Neuron (in vitro differentiated cells): Measurements from ENCODE around the gene KIAA1614.

Experiments used
- H2AFZ ChIP-seq: one replicate; pipeline ENCODE4 v1.6.1; 2013; ENCODE audit warnings: low read depth, mild to moderate bottlenecking, inconsistent platforms, low read length, moderate library complexity
- H3K27me3 ChIP-seq: one replicate; pipeline ENCODE4 v1.6.1; 2013; ENCODE audit warnings: low read length; ENCODE audit not compliant: insufficient read depth
- H3K36me3 ChIP-seq: one replicate; pipeline ENCODE4 v1.6.1; 2013; ENCODE audit warnings: low read length; ENCODE audit not compliant: insufficient read depth
- H3K4me1 ChIP-seq: one replicate; pipeline ENCODE4 v1.6.1; 2013; ENCODE audit warnings: low read length; ENCODE audit not compliant: insufficient read depth
- H3K4me3 ChIP-seq: 2 replicates; pipeline ENCODE4 v1.5.1; 2013; ENCODE audit warnings: mild to moderate bottlenecking, low read length, moderate library complexity
- H3K9me3 ChIP-seq: one replicate; pipeline ENCODE4 v1.6.1; 2013; ENCODE audit warnings: low read length

Gene KIAA1614

DNA sequence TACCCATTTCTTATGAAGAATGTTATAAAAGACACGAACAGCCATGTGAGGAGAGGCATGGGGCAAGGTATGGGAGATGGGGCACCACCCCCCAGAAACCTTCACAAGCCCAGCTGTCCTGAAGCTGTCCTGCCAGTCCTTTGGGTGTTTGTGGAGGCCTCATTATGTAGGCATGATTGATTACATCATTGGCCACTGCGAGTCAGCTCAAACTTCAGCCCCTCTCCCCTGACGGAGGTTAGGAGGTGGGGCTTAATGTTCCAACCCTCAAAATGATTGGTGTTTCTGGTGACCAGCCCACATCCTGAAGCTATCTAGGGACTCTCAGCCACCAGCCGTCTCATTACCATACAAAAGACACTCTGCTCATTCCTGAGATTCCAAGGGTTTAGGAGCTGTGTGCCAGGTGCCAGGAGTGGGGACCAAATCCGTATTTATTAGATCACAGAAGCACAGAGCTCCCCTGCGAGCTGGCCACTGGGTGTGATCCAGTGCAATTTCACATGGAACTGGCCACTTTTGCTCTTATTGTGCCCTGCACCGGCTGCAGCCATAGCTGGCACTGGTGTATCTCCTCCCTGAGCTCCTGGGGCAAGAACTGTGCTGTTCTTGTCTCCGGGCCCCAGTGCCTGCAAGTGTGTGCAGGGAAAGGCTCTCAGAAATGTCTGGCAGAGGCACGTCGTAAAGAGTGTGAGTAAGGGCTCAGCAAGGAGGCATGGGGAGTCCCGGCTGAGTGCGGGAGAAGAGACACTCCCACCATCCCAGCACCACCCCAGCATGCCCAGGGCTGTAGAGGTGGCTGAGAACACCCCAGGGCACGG is 10.5 kb downstream of the KIAA1614 start:
- Histone ChIP-seq H3K9me3 (no peaks in the 10 kb centered on the region), H3K4me3 (no peak overlapping the region), H3K4me1 (peaks cover 51% of the 10 kb centered on the region), H3K36me3 (no peaks in the 10 kb centered on the region), H3K27me3 (no peaks in the 10 kb centered on the region), H2AFZ (no peak overlapping the region)

- Histone ChIP-seq H3K36me3 (no peaks in the 10 kb centered on the region), H3K4me1 (peaks cover 56% of the 10 kb centered on the region), H3K4me3 (no peak overlapping the region), H3K9me3 (no peaks in the 10 kb centered on the region), H2AFZ (no peak overlapping the region), H3K27me3 (no peaks in the 10 kb centered on the region)
Observed at GRCh38 chr1:180923887-180924286, 11.2 kb downstream of the KIAA1614 start.

DNA sequence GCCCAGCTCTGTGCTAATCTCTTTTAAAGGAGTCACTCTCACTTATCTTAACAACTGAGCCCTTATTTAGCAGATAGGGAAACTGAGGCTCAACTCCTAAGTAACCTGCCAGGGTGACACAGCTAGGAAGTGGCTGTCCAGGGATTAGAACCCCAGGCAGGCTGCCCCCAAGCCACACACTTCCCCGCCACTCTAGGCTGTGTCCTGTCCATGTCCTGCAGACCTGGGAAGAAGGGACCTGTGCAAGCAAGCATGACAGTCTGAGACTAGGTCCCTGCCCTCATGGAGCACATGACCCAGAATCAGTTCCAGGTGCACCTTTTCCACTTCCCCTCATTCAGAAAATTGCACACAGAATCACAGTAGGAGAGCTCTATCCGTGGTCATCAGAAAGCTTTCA is 12.2 kb downstream of the KIAA1614 start:
- Histone ChIP-seq H3K9me3 (no peaks in the 10 kb centered on the region), H3K4me3 (no peak overlapping the region), H3K4me1 (peaks cover 56% of the 10 kb centered on the region), H3K36me3 (no peaks in the 10 kb centered on the region), H2AFZ (no peak overlapping the region), H3K27me3 (no peaks in the 10 kb centered on the region)

DNA sequence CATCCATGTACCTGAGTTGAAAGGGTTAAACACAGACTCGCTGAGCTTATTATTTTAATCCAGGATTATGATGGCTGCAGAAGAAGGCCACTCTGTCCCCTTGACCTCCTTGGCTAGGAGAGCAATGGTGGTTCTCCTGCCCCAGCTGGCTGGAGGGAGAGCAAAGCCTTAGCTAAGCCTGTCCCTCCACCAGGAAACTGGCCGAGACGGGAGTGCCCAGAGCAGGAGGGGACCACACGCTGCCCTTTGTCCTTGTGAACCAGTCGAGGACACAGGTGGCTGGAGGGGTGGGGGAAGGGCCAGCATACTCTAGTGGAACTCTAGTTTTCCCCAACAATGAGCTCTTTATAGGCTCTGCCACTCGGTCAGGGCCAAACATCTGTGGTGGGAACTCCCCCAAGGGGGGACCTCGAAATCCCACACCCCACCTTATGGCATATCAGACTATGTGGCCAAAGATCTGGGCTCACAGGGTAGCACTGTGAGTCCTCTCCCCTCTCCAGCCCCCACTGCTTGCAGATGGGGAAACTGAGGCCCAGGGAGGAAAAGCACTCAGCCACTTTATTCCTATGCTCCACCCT is 12.9 kb downstream of the KIAA1614 start:
- H2AFZ ChIP-seq = no peak overlapping the region
- H3K36me3 ChIP-seq = no peaks in the 10 kb centered on the region
- H3K9me3 ChIP-seq = no peaks in the 10 kb centered on the region
- peaks cover 56% of the 10 kb centered on the region for H3K4me1 ChIP-seq
- H3K27me3 ChIP-seq = no peaks in the 10 kb centered on the region
- H3K4me3 ChIP-seq = no peak overlapping the region

- H3K4me1 ChIP-seq = peaks cover 56% of the 10 kb centered on the region
- no peaks in the 10 kb centered on the region for H3K27me3 ChIP-seq
- no peaks in the 10 kb centered on the region for H3K36me3 ChIP-seq
- no peaks in the 10 kb centered on the region for H3K9me3 ChIP-seq
- H3K4me3 ChIP-seq = peak overlapping the region; percentile 7
- H2AFZ ChIP-seq = peak overlapping the region; percentile 6
Observed at GRCh38 chr1:180926164-180926981, 13.7 kb downstream of the KIAA1614 start.

DNA sequence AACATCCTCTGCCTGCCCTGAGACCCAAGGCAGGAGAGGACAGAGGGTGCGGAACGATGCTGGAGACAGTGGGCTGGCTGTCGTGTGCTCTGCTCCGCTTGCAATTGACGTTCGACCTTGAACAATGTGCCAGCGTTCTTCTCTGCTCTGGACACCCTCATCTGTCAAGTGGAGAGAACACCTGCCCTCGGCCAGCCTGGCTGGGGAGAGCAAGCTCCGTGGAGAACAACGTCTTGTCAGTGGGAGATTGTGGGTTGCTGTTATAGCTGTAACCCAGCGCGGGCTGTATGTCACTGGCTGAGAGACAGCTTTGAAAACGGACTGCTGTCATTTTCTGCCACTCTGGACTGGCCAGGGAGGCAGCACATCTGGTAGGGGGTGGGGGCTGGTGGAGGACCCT is 14.7 kb downstream of the KIAA1614 start:
- H3K4me3 ChIP-seq = no peak overlapping the region
- H3K27me3 ChIP-seq = no peaks in the 10 kb centered on the region
- H3K4me1 ChIP-seq = peaks cover 52% of the 10 kb centered on the region
- no peaks in the 10 kb centered on the region for H3K36me3 ChIP-seq
- H2AFZ ChIP-seq = no peak overlapping the region
- no peaks in the 10 kb centered on the region for H3K9me3 ChIP-seq

GRCh38 chr1:180927841-180928240 is 15.1 kb downstream of the KIAA1614 start:
- no peaks in the 10 kb centered on the region for H3K27me3 ChIP-seq
- H3K4me3 ChIP-seq = no peak overlapping the region
- H2AFZ ChIP-seq = no peak overlapping the region
- H3K9me3 ChIP-seq = no peaks in the 10 kb centered on the region
- no peaks in the 10 kb centered on the region for H3K36me3 ChIP-seq
- H3K4me1 ChIP-seq = peaks cover 47% of the 10 kb centered on the region

- H3K27me3 ChIP-seq = no peaks in the 10 kb centered on the region
- H3K4me3 ChIP-seq = no peak overlapping the region
- no peak overlapping the region for H2AFZ ChIP-seq
- H3K9me3 ChIP-seq = peaks cover under 1% of the 10 kb centered on the region
- H3K4me1 ChIP-seq = peaks cover 40% of the 10 kb centered on the region
- no peaks in the 10 kb centered on the region for H3K36me3 ChIP-seq
Observed at GRCh38 chr1:180928331-180929230, 15.9 kb downstream of the KIAA1614 start.

- Histone ChIP-seq H3K9me3 (peaks cover 2% of the 10 kb centered on the region), H3K36me3 (no peaks in the 10 kb centered on the region)
Observed at GRCh38 chr1:180929389-180929788, 16.7 kb downstream of the KIAA1614 start.

DNA sequence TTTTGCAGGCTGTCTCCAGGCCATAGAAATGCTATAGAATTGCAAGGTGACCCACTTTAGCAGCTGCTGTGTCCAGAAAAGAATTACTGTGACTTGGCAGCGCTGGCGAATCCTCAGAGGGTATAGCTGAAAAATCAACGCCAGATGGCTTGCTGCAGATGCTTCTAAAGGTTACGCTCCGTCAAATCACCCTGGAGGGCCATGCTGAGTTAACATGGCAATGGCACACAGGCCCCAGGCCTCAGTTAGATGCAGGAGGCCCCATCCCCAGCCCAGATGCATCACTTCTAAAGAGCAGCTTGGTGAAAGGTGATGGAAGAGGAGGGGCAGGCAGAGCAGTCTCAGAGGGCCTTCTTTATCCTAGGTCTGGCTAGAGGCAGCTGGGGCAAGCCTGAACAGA is 18.0 kb downstream of the KIAA1614 start:
- peaks cover 30% of the 10 kb centered on the region for H3K4me1 ChIP-seq
- peaks cover 2% of the 10 kb centered on the region for H3K9me3 ChIP-seq
- H3K27me3 ChIP-seq = no peaks in the 10 kb centered on the region
- H3K4me3 ChIP-seq = no peak overlapping the region
- H2AFZ ChIP-seq = no peak overlapping the region
- no peaks in the 10 kb centered on the region for H3K36me3 ChIP-seq

More at GRCh38 chr1:180929389-180929788, 16.7 kb downstream of the KIAA1614 start:
- Histone ChIP-seq H3K27me3 (no peaks in the 10 kb centered on the region), H3K4me1 (peaks cover 38% of the 10 kb centered on the region), H2AFZ (no peak overlapping the region), H3K4me3 (no peak overlapping the region)

DNA sequence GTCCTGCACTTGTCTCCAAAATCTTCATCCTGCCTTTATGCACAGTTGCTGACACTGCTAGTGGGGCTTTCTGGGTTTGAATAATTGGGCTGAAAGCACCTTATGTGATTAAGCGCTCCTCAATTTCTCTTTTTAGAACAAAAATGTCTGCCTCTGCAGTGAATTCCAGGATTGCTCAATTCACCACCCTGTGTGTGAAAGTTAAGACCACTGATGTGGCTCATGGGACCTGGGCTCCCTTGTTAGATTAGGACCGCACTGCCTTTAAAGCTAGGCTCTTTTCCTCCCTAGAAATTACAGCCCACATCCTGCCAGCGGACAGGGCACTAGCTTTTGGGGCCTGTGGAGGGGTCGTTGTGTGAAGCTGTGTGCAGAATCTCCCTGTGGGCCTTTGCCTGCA is 18.8 kb downstream of the KIAA1614 start:
- Histone ChIP-seq H3K27me3 (no peaks in the 10 kb centered on the region), H3K36me3 (no peaks in the 10 kb centered on the region), H3K4me3 (no peak overlapping the region), H2AFZ (no peak overlapping the region), H3K9me3 (peaks cover 2% of the 10 kb centered on the region), H3K4me1 (peaks cover 21% of the 10 kb centered on the region)

DNA sequence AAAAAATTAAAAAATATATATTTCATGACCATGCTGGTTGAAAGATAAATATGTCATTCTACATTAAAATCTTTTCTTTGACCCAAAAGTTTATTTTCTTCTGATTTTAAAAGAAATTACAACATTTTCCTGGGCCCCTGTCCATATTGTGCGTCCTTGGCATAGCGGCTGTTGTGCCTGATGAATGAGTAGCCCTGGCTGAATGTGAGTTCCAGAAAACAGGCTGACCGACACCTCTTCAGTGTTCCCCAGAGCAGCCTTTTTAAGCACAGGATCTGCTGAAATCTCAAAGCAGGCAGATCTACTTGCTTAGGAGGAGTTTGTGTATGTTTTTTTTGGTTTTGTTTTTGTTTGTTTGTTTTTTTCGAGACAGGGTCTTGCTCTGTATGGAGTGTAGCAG is 19.7 kb downstream of the KIAA1614 start:
- H3K4me3 ChIP-seq = no peak overlapping the region
- peaks cover 4% of the 10 kb centered on the region for H3K9me3 ChIP-seq
- peaks cover 13% of the 10 kb centered on the region for H3K4me1 ChIP-seq
- no peak overlapping the region for H2AFZ ChIP-seq
- no peaks in the 10 kb centered on the region for H3K36me3 ChIP-seq
- H3K27me3 ChIP-seq = no peaks in the 10 kb centered on the region
